Astrocyte of the spinal cord (primary cell): ENCODE results near the gene PTGER1.
"Not testable (repeated sequence)": the region's sequence is repeated elsewhere in the genome, so short reads cannot be mapped to it uniquely, and the experiment has no call there.

Experiments used
- DNase-seq: peaks from one replicate; pipeline ENCODE4 v3.0.0; 2011; ENCODE audit warnings: low read depth, low spot score
- H3K4me3 ChIP-seq: 2 replicates; pipeline ENCODE4 v1.5.1; 2011; ENCODE audit warnings: low read depth, mild to moderate bottlenecking, low read length, moderate library complexity
- in situ Hi-C: cut with HindIII; loops from 2 replicates; pipeline ENCODE4 v1.10.0; 2017; ENCODE audit warnings: low sequenced_read_pairs
- TF ChIP-seq, protein P1 (sequence below): IDR thresholded peaks from 2 replicates; pipeline ENCODE4 v1.5.1; 2012; ENCODE audit warnings: low read depth, mild to moderate bottlenecking, low read length, inconsistent platforms

Gene PTGER1

DNA sequence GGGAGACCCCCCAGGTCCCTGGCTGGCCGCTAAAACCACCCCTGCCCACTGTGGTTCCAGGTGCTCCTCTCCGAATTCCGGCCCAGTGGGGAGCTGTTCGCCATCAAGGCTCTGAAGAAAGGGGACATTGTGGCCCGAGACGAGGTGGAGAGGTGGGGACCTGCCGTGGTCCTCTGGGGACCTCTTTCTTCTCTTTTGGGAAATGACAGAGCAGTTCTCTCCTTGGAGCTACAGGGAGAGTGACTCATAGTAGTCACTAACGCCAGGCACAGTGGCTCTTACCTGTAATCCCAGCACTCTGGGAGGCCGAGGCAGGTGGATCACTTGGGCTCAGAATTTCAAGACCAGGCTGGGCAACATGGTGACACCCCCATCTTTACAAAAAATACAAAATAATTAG, 7.3 kb downstream of the PTGER1 start:
- in situ Hi-C loops: no loop called here
- TF ChIP-seq, protein P1, sequence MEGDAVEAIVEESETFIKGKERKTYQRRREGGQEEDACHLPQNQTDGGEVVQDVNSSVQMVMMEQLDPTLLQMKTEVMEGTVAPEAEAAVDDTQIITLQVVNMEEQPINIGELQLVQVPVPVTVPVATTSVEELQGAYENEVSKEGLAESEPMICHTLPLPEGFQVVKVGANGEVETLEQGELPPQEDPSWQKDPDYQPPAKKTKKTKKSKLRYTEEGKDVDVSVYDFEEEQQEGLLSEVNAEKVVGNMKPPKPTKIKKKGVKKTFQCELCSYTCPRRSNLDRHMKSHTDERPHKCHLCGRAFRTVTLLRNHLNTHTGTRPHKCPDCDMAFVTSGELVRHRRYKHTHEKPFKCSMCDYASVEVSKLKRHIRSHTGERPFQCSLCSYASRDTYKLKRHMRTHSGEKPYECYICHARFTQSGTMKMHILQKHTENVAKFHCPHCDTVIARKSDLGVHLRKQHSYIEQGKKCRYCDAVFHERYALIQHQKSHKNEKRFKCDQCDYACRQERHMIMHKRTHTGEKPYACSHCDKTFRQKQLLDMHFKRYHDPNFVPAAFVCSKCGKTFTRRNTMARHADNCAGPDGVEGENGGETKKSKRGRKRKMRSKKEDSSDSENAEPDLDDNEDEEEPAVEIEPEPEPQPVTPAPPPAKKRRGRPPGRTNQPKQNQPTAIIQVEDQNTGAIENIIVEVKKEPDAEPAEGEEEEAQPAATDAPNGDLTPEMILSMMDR: no peak
- H3K4me3 ChIP-seq: no peak overlapping the region

DNA sequence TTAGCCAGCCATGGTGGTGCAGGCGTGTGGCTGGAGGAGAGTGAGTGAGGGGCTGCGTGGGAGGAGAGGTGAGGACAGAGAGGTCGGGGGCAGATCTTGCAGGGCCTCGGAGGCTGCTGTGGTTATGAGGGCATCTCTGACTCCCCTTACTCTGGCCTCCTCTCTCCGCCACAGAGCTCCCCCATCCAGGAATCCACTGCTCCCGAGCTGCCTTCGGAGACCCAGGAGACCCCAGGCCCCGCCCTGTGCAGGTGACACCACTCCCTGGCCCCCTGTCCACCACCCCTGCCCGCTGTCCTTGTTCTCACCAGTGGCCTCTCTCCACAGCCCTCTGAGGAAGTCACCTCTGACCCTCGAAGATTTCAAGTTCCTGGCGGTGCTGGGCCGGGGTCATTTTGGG, 7.8 kb downstream of the PTGER1 start:
- H3K4me3 ChIP-seq: no peak overlapping the region
- DNase-seq: no peak
- in situ Hi-C loops: no loop called here
- TF ChIP-seq, protein P1: no peak

More for the DNA sequence above, 7.3 kb downstream of the PTGER1 start:
- DNase-seq: no peak

DNA sequence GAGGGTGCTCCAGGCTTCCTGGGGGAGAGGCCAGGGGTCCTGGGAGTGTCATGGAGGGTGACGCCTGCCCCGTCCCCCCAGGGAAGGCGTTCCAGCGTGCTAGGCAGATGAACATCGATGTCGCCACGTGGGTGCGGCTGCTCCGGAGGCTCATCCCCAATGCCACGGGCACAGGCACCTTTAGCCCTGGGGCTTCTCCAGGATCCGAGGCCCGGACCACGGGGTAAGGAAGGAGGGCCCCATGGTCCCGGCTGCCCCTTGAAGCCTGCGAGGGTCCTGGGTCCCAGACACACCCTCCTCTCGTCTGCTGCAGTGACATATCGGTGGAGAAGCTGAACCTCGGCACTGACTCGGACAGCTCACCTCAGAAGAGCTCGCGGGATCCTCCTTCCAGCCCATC, 11.4 kb downstream of the PTGER1 start:
- in situ Hi-C loops: no loop called here
- DNase-seq: no peak
- H3K4me3 ChIP-seq: no peak overlapping the region
- TF ChIP-seq, protein P1: no peak

DNA sequence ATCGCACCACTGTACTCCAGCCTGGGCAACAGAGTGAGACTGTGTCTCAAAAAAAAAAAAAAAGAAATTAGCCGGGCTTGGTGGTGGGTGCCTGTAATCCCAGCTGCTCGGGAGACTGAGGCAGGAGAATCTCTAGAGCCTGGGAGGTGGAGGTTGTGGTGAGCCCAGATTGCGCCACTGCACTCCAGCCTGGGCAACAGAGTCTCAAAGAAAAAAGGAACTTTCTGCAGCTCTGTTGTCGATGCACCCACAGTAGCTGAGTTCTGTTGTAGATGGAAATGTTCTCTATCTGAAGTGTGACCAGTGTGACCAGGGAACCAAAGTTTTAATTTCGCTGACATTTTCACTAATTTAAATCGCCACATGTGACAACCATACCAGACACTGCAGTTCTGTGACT, 12.8 kb downstream of the PTGER1 start:
- DNase-seq, H3K4me3 ChIP-seq, in situ Hi-C loops: not testable (repeated sequence)

DNA sequence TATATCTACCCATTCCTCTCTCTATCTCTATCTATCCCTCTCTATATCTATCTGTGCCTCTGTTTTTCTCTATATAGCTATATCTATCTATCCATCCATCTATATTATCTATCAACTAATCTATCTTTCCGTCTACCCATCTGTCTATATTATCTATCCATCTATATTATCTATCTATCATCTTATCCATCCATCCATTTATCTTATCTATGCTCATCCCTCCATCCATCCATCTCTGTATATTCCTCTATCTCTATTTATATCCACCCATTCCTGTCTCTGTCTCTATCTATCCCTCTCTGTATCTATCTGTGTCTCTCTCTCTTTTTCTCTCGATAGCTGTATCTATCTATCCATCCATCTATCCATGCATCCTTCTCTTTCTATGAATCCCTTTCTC, 14.2 kb downstream of the PTGER1 start:
- H3K4me3 ChIP-seq: no peak overlapping the region
- in situ Hi-C loops: no loop called here
- no peak for DNase-seq
- TF ChIP-seq, protein P1: no peak

DNA sequence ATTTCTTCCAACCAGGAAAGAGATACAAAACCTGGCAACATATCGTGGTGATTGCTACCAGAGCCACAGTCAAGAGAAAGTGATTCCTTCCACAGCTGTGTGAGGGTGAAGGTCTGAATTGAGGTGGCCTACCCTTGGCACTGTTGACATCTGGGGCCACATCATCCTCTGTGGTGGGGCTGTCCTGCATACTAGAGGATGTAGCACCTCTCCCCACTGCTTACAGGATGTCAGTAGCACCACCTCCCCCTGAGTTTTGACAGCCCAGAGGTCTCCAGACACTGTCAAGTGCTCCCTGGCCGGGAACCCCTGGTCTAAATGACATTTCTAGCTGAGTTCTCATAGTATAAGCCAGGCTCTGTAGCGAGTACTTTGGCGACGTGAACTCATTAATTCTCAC, 15.5 kb downstream of the PTGER1 start:
- H3K4me3 ChIP-seq: no peak overlapping the region
- DNase-seq: no peak
- TF ChIP-seq, protein P1: no peak
- in situ Hi-C loops: no loop called here

DNA sequence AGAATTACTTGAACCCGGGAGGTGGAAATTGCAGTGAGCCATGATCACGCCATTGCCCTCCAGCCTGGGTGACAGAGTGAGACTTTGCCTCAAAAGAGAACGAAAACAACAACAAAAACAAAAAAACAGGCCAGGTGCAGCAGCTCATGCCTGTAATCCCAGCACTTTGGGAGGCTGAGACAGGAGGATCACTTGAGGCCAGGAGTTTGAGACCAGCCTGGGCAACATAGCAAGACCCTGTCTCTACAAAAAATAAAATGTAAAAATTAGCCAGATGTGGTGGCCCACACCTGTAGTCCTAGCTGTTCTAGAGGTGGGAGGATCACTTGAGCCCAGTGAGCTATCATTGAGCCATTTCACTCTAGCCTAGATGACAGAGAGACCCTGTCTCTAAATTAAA, 22.9 kb downstream of the PTGER1 start:
- in situ Hi-C loops, DNase-seq, H3K4me3 ChIP-seq: not testable (repeated sequence)

DNA sequence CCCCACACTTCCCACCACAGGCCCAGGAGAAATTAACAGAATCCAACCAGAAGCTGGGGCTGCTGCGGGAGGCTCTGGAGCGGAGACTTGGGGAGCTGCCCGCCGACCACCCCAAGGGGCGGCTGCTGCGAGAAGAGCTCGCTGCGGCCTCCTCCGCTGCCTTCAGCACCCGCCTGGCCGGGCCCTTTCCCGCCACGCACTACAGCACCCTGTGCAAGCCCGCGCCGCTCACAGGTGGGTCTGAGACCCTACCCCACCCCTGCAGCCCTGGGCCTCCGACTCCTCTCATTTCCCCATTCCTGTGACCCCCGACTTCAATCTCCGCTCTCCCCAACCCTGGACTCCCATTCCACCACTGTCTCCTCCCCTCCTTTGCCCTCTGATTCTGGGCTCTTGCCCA, 24.3 kb downstream of the PTGER1 start:
- no peak for DNase-seq
- no peak overlapping the region for H3K4me3 ChIP-seq
- in situ Hi-C loops: no loop called here
- TF ChIP-seq, protein P1: no peak
